PC-3 (cell line): Measurements from ENCODE around the gene MUL1. TPM values are rescaled to one million over a fixed set of nuclear protein-coding genes. Genes with fewer than 3 reads are reported as not detected.

Source experiments
- ATAC-seq: fragments of 200-7000 bp; cut with Tn5 transposase; 2 replicates; pipeline ENCODE4 v1.9.1; 2020; ENCODE audit warnings: mild to moderate bottlenecking, moderate library complexity
- BruUV-seq: library from RNA; stranded (reverse); fragments of 400-500 nt; replicated peaks from 2 replicates; lab custom pipeline; 2021; lab: Mats Ljungman, UMichigan
- CTCF ChIA-PET: fragments of 300-600 bp; sonication (Branson Sonifier 250); formaldehyde crosslinking; loops from one replicate; lab custom pipeline; 2022; ENCODE audit warnings: antibody characterized with exemption; lab: Charles Lee
- POLR2A ChIA-PET: fragments of 300-600 bp; sonication (Branson Sonifier 250); formaldehyde crosslinking; loops from one replicate; lab custom pipeline; 2022; ENCODE audit warnings: antibody characterized with exemption; ENCODE audit not compliant: unreplicated experiment; lab: Charles Lee
- DNase-seq: peaks from one replicate; pipeline ENCODE4 v3.0.0-alpha.2; 2015
- H2AFZ ChIP-seq: fragments of 300-600 bp; sonication (generic); 2 replicates; pipeline ENCODE4 v1.6.0; 2016; ENCODE audit warnings: antibody characterized with exemption, low read length
- H3F3A ChIP-seq: fragments of 300-600 bp; sonication (generic); one replicate; pipeline ENCODE4 v1.6.0; 2017; ENCODE audit warnings: antibody characterized with exemption, low read length, control low read depth, mild to moderate bottlenecking; ENCODE audit not compliant: unreplicated experiment
- H3K27ac ChIP-seq: fragments of 300-600 bp; sonication (generic); 2 replicates; pipeline ENCODE4 v1.5.1; 2016; ENCODE audit warnings: mild to moderate bottlenecking, low read length
- H3K27me3 ChIP-seq: fragments of 300-600 bp; sonication (generic); 2 replicates; pipeline ENCODE4 v1.6.1; 2016; ENCODE audit warnings: low read length, mixed read lengths
- H3K36me3 ChIP-seq: fragments of 300-600 bp; sonication (generic); 2 replicates; pipeline ENCODE4 v1.6.1; 2016; ENCODE audit warnings: low read depth, mixed run types, low read length, mixed read lengths
- H3K4me1 ChIP-seq: fragments of 300-600 bp; sonication (generic); 2 replicates; pipeline ENCODE4 v1.5.1; 2016; ENCODE audit warnings: low read length; ENCODE audit not compliant: insufficient read depth
- H3K4me2 ChIP-seq: fragments of 300-600 bp; sonication (generic); 2 replicates; pipeline ENCODE4 v1.6.0; 2016; ENCODE audit warnings: low read length
- H3K4me3 ChIP-seq: fragments of 300-600 bp; sonication (generic); 2 replicates; pipeline ENCODE4 v1.5.1; 2016; ENCODE audit warnings: mild to moderate bottlenecking, low read length, mixed read lengths
- H3K79me2 ChIP-seq: fragments of 300-600 bp; sonication (generic); 2 replicates; pipeline ENCODE4 v1.6.1; 2017; ENCODE audit warnings: low read length, mixed read lengths
- H3K9ac ChIP-seq: fragments of 300-600 bp; sonication (generic); 2 replicates; pipeline ENCODE4 v1.6.0; 2016; ENCODE audit warnings: mild to moderate bottlenecking, low read length
- H3K9me2 ChIP-seq: fragments of 300-600 bp; sonication (generic); replicated peaks from 2 replicates; pipeline ENCODE4 v1.6.1; 2016; ENCODE audit warnings: mixed run types, low read length, mixed read lengths
- H3K9me3 ChIP-seq: fragments of 300-600 bp; sonication (generic); 2 replicates; pipeline ENCODE4 v1.6.1; 2016; ENCODE audit warnings: low read length, mixed read lengths
- H4K20me1 ChIP-seq: fragments of 300-600 bp; sonication (generic); 2 replicates; pipeline ENCODE4 v1.6.1; 2016; ENCODE audit warnings: low read length, mixed read lengths
- CTCF ChIP-seq: fragments of 300-600 bp; sonication (generic); conservative IDR thresholded peaks from 2 replicates; pipeline ENCODE4 v1.5.1; 2017; ENCODE audit warnings: antibody characterized with exemption, low read depth, mild to moderate bottlenecking, low read length
- EZH2 ChIP-seq: fragments of 300-600 bp; sonication (generic); IDR thresholded peaks from one replicate; pipeline ENCODE4 v1.6.1; 2017; ENCODE audit warnings: antibody characterized with exemption, mild to moderate bottlenecking, low read length; ENCODE audit not compliant: unreplicated experiment
- EZH2phosphoT487 ChIP-seq: fragments of 300-600 bp; sonication (generic); IDR thresholded peaks from 2 replicates; pipeline ENCODE4 v1.6.1; 2018; ENCODE audit warnings: mild to moderate bottlenecking, antibody characterized with exemption, low read length, borderline replicate concordance
- intact Hi-C: fragments of 100-400 bp; cut with micrococcal nuclease; formaldehyde crosslinking; loops from 2 replicates; pipeline ENCODE4 v1.9.0; 2023
- total RNA-seq: library from RNA; depleted of rRNA; stranded (reverse); fragments of >200 nt; gene quantifications from 2 replicates; pipeline ENCODE4 v1.2.3, GENCODE V29; 2014

The MUL1 gene
- total RNA-seq, 1 experiment from 2014 or later: 28.9 TPM

- Histone ChIP-seq H3K9ac (no peak overlapping the region), H3K27ac (no peak overlapping the region), H2AFZ (no peak overlapping the region), H3K9me2 (no peaks in the 10 kb centered on the region), H3K4me2 (peak overlapping the region; percentile 88), H3K9me3 (no peaks in the 10 kb centered on the region), H4K20me1 (no peaks in the 10 kb centered on the region), H3K79me2 (peaks cover 51% of the 10 kb centered on the region), H3K36me3 (peaks cover 22% of the 10 kb centered on the region), H3K4me1 (peaks cover 21% of the 10 kb centered on the region), H3K27me3 (no peaks in the 10 kb centered on the region), H3K4me3 (no peak overlapping the region), H3F3A (no peaks in the 10 kb centered on the region)
- ATAC-seq (no peak), DNase-seq (no peak)
- POLR2A ChIA-PET: no interaction called here
- intact Hi-C loops: no loop called here
- CTCF ChIA-PET: interaction anchor here (0.7 kb wide), 1 partner anchor 292 kb away, joined by 7 read pairs; no protein-coding TSS in a partner anchor
- TF ChIP-seq EZH2 (no peak), EZH2phosphoT487 (no peak), CTCF (no peak)
- no TSS peak for BruUV-seq
These were observed 2.5 kb downstream of the MUL1 start for GRCh38 chr1:20505488-20505887.

GRCh38 chr1:20500716-20501115 lies 7.2 kb downstream of the MUL1 start:
- CTCF ChIA-PET: no interaction called here

GRCh38 chr1:20499718-20500117 lies 8.2 kb downstream of the MUL1 start:
- Histone ChIP-seq H3K9ac (no peak overlapping the region), H3K36me3 (peaks cover 29% of the 10 kb centered on the region), H3K4me3 (no peak overlapping the region), H2AFZ (no peak overlapping the region), H3K27me3 (no peaks in the 10 kb centered on the region), H3K4me2 (no peak overlapping the region), H3K27ac (no peak overlapping the region), H3F3A (peaks cover 12% of the 10 kb centered on the region), H3K4me1 (peaks cover 35% of the 10 kb centered on the region), H4K20me1 (no peaks in the 10 kb centered on the region), H3K9me2 (no peaks in the 10 kb centered on the region), H3K9me3 (no peaks in the 10 kb centered on the region), H3K79me2 (peaks cover 20% of the 10 kb centered on the region)
- intact Hi-C loops: loop anchor here (10.0 kb wide), 1 partner anchor 585 kb away; no protein-coding TSS in a partner anchor
- ChIA-PET POLR2A (no interaction called here), CTCF (no interaction called here)
- TF ChIP-seq EZH2phosphoT487: no peak
- no peak for TF ChIP-seq EZH2
- no peak for TF ChIP-seq CTCF
- BruUV-seq: no TSS peak
- ATAC-seq (no peak), DNase-seq (no peak)

More at GRCh38 chr1:20500716-20501115, 7.2 kb downstream of the MUL1 start:
- no peak overlapping the region for H3K27ac ChIP-seq
- peaks cover 31% of the 10 kb centered on the region for H3K36me3 ChIP-seq
- no peaks in the 10 kb centered on the region for H3K9me2 ChIP-seq
- H3F3A ChIP-seq: peaks cover 4% of the 10 kb centered on the region
- no peak overlapping the region for H2AFZ ChIP-seq
- no peaks in the 10 kb centered on the region for H3K27me3 ChIP-seq
- POLR2A ChIA-PET: no interaction called here
- no peak overlapping the region for H3K9ac ChIP-seq
- ATAC-seq (no peak), DNase-seq (no peak)
- intact Hi-C loops: no loop called here
- H3K4me3 ChIP-seq: no peak overlapping the region
- H3K79me2 ChIP-seq: peaks cover 30% of the 10 kb centered on the region
- H3K4me2 ChIP-seq: no peak overlapping the region
- no TSS peak for BruUV-seq
- TF ChIP-seq EZH2: no peak
- no peaks in the 10 kb centered on the region for H3K9me3 ChIP-seq
- H4K20me1 ChIP-seq: no peaks in the 10 kb centered on the region
- peaks cover 33% of the 10 kb centered on the region for H3K4me1 ChIP-seq
